ENCODE results near the gene FAM217B. TPM values are rescaled to one million over a fixed set of nuclear protein-coding genes. Genes with fewer than 3 reads are reported as not detected.

The FAM217B gene
- total RNA-seq, 1 donor from 2014 or later, result 20.6 TPM

- H4K20me1 ChIP-seq (ENCODE audit: insufficient read depth, low read length), result no peaks in the 10 kb centered on the region
- H3K27me3 Mint-ChIP-seq (ENCODE audit: low read depth, unreplicated experiment), result no peaks in the 10 kb centered on the region
These were observed 7.2 kb downstream of the FAM217B start for GRCh38 chr20:59947376-59947775.

GRCh38 chr20:59948212-59948611 is 8.0 kb downstream of the FAM217B start:
- Mint-ChIP-seq H3K36me3 (ENCODE audit: low read depth, unreplicated experiment) (no peaks in the 10 kb centered on the region), H3K27ac (ENCODE audit: unreplicated experiment) (no peak overlapping the region), H3K4me3 (ENCODE audit: unreplicated experiment) (no peak overlapping the region), H3K27me3 (ENCODE audit: low read depth, unreplicated experiment) (no peaks in the 10 kb centered on the region), H3K4me1 (ENCODE audit: low read depth, unreplicated experiment) (peaks cover 17% of the 10 kb centered on the region), H3K9me3 (ENCODE audit: unreplicated experiment) (no peaks in the 10 kb centered on the region)
- H2AFZ ChIP-seq (ENCODE audit: low read depth, low read length), result no peak overlapping the region
- no peak overlapping the region for H3K9ac ChIP-seq (ENCODE audit: low read length)
- no peak overlapping the region for H3K4me3 ChIP-seq (ENCODE audit: insufficient read depth, low read depth, low read length)
- no peak overlapping the region for H3K27ac ChIP-seq (ENCODE audit: low read depth, low read length)
- FAIRE-seq (no peak), DNase-seq (ENCODE audit: low read depth) (no peak)
- no peaks in the 10 kb centered on the region for H3K79me2 ChIP-seq (ENCODE audit: insufficient read depth, low read length)
- H3K4me1 ChIP-seq (ENCODE audit: insufficient read depth, low read length), result no peaks in the 10 kb centered on the region
- peaks cover 4% of the 10 kb centered on the region for H3K36me3 ChIP-seq (ENCODE audit: insufficient read depth, low read length)
- no peaks in the 10 kb centered on the region for H3K9me3 ChIP-seq (ENCODE audit: insufficient read depth, low read depth, low read length)
- no peaks in the 10 kb centered on the region for H4K20me1 ChIP-seq (ENCODE audit: insufficient read depth, low read length)
- H3K27me3 ChIP-seq (ENCODE audit: insufficient read depth, low read length), result no peaks in the 10 kb centered on the region
- no peak overlapping the region for H3K4me2 ChIP-seq (ENCODE audit: low read length)
- no peak for TF ChIP-seq EZH2 (IDR thresholded peaks at IDR 0.05; ENCODE audit: insufficient read depth, low read length)
- TF ChIP-seq, protein P1, sequence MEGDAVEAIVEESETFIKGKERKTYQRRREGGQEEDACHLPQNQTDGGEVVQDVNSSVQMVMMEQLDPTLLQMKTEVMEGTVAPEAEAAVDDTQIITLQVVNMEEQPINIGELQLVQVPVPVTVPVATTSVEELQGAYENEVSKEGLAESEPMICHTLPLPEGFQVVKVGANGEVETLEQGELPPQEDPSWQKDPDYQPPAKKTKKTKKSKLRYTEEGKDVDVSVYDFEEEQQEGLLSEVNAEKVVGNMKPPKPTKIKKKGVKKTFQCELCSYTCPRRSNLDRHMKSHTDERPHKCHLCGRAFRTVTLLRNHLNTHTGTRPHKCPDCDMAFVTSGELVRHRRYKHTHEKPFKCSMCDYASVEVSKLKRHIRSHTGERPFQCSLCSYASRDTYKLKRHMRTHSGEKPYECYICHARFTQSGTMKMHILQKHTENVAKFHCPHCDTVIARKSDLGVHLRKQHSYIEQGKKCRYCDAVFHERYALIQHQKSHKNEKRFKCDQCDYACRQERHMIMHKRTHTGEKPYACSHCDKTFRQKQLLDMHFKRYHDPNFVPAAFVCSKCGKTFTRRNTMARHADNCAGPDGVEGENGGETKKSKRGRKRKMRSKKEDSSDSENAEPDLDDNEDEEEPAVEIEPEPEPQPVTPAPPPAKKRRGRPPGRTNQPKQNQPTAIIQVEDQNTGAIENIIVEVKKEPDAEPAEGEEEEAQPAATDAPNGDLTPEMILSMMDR (IDR thresholded peaks at IDR 0.05; ENCODE audit: insufficient read depth, low read depth, low read length), result no peak

More at GRCh38 chr20:59947376-59947775, 7.2 kb downstream of the FAM217B start:
- peaks cover 17% of the 10 kb centered on the region for H3K4me1 Mint-ChIP-seq (ENCODE audit: low read depth, unreplicated experiment)
- Histone ChIP-seq H3K27me3 (ENCODE audit: insufficient read depth, low read length) (no peaks in the 10 kb centered on the region), H3K4me2 (ENCODE audit: low read length) (no peak overlapping the region), H3K27ac (ENCODE audit: low read depth, low read length) (no peak overlapping the region), H3K36me3 (ENCODE audit: insufficient read depth, low read length) (peaks cover 9% of the 10 kb centered on the region), H3K79me2 (ENCODE audit: insufficient read depth, low read length) (no peaks in the 10 kb centered on the region), H3K9ac (ENCODE audit: low read length) (no peak overlapping the region), H3K4me1 (ENCODE audit: insufficient read depth, low read length) (no peaks in the 10 kb centered on the region), H2AFZ (ENCODE audit: low read depth, low read length) (no peak overlapping the region), H3K4me3 (ENCODE audit: insufficient read depth, low read depth, low read length) (no peak overlapping the region), H3K9me3 (ENCODE audit: insufficient read depth, low read depth, low read length) (no peaks in the 10 kb centered on the region)
- H3K4me3 Mint-ChIP-seq (ENCODE audit: unreplicated experiment), result no peak overlapping the region
- H3K36me3 Mint-ChIP-seq (ENCODE audit: low read depth, unreplicated experiment), result no peaks in the 10 kb centered on the region
- no peak overlapping the region for H3K27ac Mint-ChIP-seq (ENCODE audit: unreplicated experiment)
- H3K9me3 Mint-ChIP-seq (ENCODE audit: unreplicated experiment), result no peaks in the 10 kb centered on the region
- no peak for DNase-seq (ENCODE audit: low read depth)
- FAIRE-seq, result no peak
- TF ChIP-seq, protein P1 (IDR thresholded peaks at IDR 0.05; ENCODE audit: insufficient read depth, low read depth, low read length), result no peak
- no peak for TF ChIP-seq EZH2 (IDR thresholded peaks at IDR 0.05; ENCODE audit: insufficient read depth, low read length)

DNA sequence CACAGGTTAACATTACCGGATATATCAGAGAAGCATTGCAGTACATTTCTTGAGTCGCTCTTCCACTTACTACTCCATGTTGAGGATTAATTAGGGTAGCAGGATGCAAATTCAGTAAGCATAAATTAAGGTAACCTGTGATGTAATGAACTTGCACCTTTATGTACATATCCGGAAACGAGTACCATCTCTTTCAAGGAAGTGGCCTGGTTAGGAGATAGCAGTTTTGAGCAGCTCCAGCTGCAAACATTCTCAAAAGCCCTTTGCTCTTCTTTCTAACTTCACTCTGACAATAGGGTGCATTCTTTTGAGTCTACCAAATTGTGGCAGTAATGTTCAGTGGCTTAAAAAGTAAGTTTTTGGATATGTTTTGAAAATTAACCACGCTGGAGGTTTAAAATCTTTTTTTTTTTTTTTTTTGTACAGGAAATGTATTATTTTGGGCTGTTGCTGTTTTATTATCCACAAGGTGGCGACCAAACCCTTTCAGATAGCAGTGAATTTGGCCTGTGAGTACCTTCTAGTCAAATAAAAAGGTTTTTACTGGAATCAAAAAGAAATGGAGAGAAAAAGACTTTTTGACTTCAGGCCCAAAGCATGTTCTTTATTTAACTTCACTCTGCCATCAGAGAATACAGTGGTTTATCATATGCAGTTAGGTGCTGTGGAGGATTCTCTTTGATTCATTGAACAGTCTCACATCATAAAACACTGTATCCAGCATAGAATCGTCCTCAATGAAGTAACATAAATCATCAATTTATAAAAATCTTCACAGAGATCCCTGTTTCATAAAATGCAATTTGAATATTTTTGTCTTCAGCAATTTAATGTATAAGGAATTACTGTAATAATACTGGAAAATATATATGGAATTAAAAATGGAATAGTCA is 8.9 kb downstream of the FAM217B start:
- H3K27ac Mint-ChIP-seq (ENCODE audit: unreplicated experiment), result no peak overlapping the region
- H3K27me3 Mint-ChIP-seq (ENCODE audit: low read depth, unreplicated experiment), result no peaks in the 10 kb centered on the region
- Histone ChIP-seq H3K9ac (ENCODE audit: low read length) (no peak overlapping the region), H3K27me3 (ENCODE audit: insufficient read depth, low read length) (no peaks in the 10 kb centered on the region), H3K36me3 (ENCODE audit: insufficient read depth, low read length) (peaks cover 4% of the 10 kb centered on the region), H3K79me2 (ENCODE audit: insufficient read depth, low read length) (no peaks in the 10 kb centered on the region), H2AFZ (ENCODE audit: low read depth, low read length) (no peak overlapping the region), H3K4me1 (ENCODE audit: insufficient read depth, low read length) (no peaks in the 10 kb centered on the region), H4K20me1 (ENCODE audit: insufficient read depth, low read length) (no peaks in the 10 kb centered on the region), H3K27ac (ENCODE audit: low read depth, low read length) (no peak overlapping the region), H3K4me2 (ENCODE audit: low read length) (no peak overlapping the region), H3K9me3 (ENCODE audit: insufficient read depth, low read depth, low read length) (no peaks in the 10 kb centered on the region), H3K4me3 (ENCODE audit: insufficient read depth, low read depth, low read length) (no peak overlapping the region)
- TF ChIP-seq EZH2 (IDR thresholded peaks at IDR 0.05; ENCODE audit: insufficient read depth, low read length), result no peak
- TF ChIP-seq, protein P1 (IDR thresholded peaks at IDR 0.05; ENCODE audit: insufficient read depth, low read depth, low read length), result peak; percentile 79
- no peaks in the 10 kb centered on the region for H3K9me3 Mint-ChIP-seq (ENCODE audit: unreplicated experiment)
- no peak overlapping the region for H3K4me3 Mint-ChIP-seq (ENCODE audit: unreplicated experiment)
- peaks cover 17% of the 10 kb centered on the region for H3K4me1 Mint-ChIP-seq (ENCODE audit: low read depth, unreplicated experiment)
- no peaks in the 10 kb centered on the region for H3K36me3 Mint-ChIP-seq (ENCODE audit: low read depth, unreplicated experiment)
- DNase-seq (ENCODE audit: low read depth) (no peak), FAIRE-seq (peak; percentile 37)

Measured in astrocyte (in vitro differentiated cells and primary cell).